Measurements from ENCODE around the gene PIAS4. TPM values are rescaled to one million over a fixed set of nuclear protein-coding genes. Genes with fewer than 3 reads are reported as not detected.
"Not testable (repeated sequence)": the region's sequence is repeated elsewhere in the genome, so short reads cannot be mapped to it uniquely, and the experiment has no call there.

Gene PIAS4
- total RNA-seq, 3 donors from 2014 or later = 27.4 to 44.6 (median 29.5) TPM

- peaks cover 3% of the 10 kb centered on the region for H3K36me3 ChIP-seq (ENCODE audit: low read depth)
- DNase-seq (no peak), ATAC-seq (no peak)
- intact Hi-C loops (cut with DNase I, micrococcal nuclease) = no loop called here
- no peaks in the 10 kb centered on the region for H3K9me3 ChIP-seq
- H3K4me3 ChIP-seq = no peak overlapping the region
- peaks cover 24% of the 10 kb centered on the region for H3K4me1 ChIP-seq (ENCODE audit: low read depth)
- no peak for TF ChIP-seq CTCF (IDR thresholded peaks at IDR 0.05)
These were observed 2.7 kb downstream of the PIAS4 start for GRCh38 chr19:4009990-4010807.

- H3K36me3 ChIP-seq (ENCODE audit: low read depth) = peaks cover 3% of the 10 kb centered on the region
- ATAC-seq (no peak), DNase-seq (no peak)
- intact Hi-C loops (cut with DNase I, micrococcal nuclease) = no loop called here
- H3K4me1 ChIP-seq (ENCODE audit: low read depth) = peaks cover 24% of the 10 kb centered on the region
- H3K4me3 ChIP-seq = no peak overlapping the region
- no peaks in the 10 kb centered on the region for H3K9me3 ChIP-seq
- TF ChIP-seq CTCF (IDR thresholded peaks at IDR 0.05) = no peak
These were observed 3.2 kb downstream of the PIAS4 start for GRCh38 chr19:4010808-4011110.

GRCh38 chr19:4011430-4011829 is 3.9 kb downstream of the PIAS4 start:
- ATAC-seq; intact Hi-C loops (cut with DNase I, micrococcal nuclease); DNase-seq; H3K4me3 ChIP-seq; H3K9me3 ChIP-seq; H3K36me3 ChIP-seq (ENCODE audit: low read depth): not testable (repeated sequence)
- H3K4me1 ChIP-seq (ENCODE audit: low read depth) = peaks cover 24% of the 10 kb centered on the region

GRCh38 chr19:4012092-4012974 is 4.8 kb downstream of the PIAS4 start:
- peaks cover 24% of the 10 kb centered on the region for H3K4me1 ChIP-seq (ENCODE audit: low read depth)
- ATAC-seq (peak; percentile 24), DNase-seq (peak in 1 of 3 donors; percentile 61)
- no peaks in the 10 kb centered on the region for H3K9me3 ChIP-seq
- H3K4me3 ChIP-seq = no peak overlapping the region
- H3K36me3 ChIP-seq (ENCODE audit: low read depth) = peaks cover 3% of the 10 kb centered on the region
- TF ChIP-seq CTCF (IDR thresholded peaks at IDR 0.05) = no peak
- intact Hi-C loops (cut with DNase I, micrococcal nuclease) = no loop called here

GRCh38 chr19:4012975-4013634 is 5.6 kb downstream of the PIAS4 start:
- H3K9me3 ChIP-seq = no peaks in the 10 kb centered on the region
- peaks cover 3% of the 10 kb centered on the region for H3K36me3 ChIP-seq (ENCODE audit: low read depth)
- intact Hi-C loops (cut with DNase I, micrococcal nuclease) = no loop called here
- no peak for TF ChIP-seq CTCF (IDR thresholded peaks at IDR 0.05)
- ATAC-seq (no peak), DNase-seq (no peak)
- no peak overlapping the region for H3K4me3 ChIP-seq
- peaks cover 24% of the 10 kb centered on the region for H3K4me1 ChIP-seq (ENCODE audit: low read depth)

All from mucosa of descending colon (tissue), 3 donors.